HepG2 (cell line): ENCODE results near the gene COX14. TPM values are rescaled to one million over a fixed set of nuclear protein-coding genes. Genes with fewer than 3 reads are reported as not detected.

ENCODE experiments used
- GFI1 ChIP-seq: sonication (generic); formaldehyde crosslinking; IDR thresholded peaks from 2 replicates; pipeline ENCODE4 v1.5.0; 2020; ENCODE audit warnings: missing genetic modification reagents, mild to moderate bottlenecking, borderline replicate concordance
- IKZF1 ChIP-seq: fragments of 450-650 bp; IDR thresholded peaks from 2 replicates; pipeline ENCODE4 v1.7.1; 2016
- JDP2 ChIP-seq: sonication (generic); formaldehyde crosslinking; IDR thresholded peaks from 2 replicates; pipeline ENCODE4 v1.8.1; 2022; ENCODE audit warnings: missing genetic modification reagents, borderline replicate concordance
- KLF9 ChIP-seq: IDR thresholded peaks from 2 replicates; pipeline ENCODE4 v1.6.1; 2016; ENCODE audit warnings: low read depth
- MBD4 ChIP-seq: IDR thresholded peaks from 2 replicates; pipeline ENCODE4 v1.6.1; 2012; ENCODE audit warnings: low read length, inconsistent platforms, borderline replicate concordance
- MXI1 ChIP-seq: IDR thresholded peaks from 3 replicates; pipeline ENCODE4 v1.6.1; 2012; ENCODE audit warnings: low read depth, low read length, inconsistent platforms, borderline replicate concordance
- NFE2 ChIP-seq: sonication (generic); formaldehyde crosslinking; IDR thresholded peaks from 2 replicates; pipeline ENCODE4 v1.4.0; 2020; ENCODE audit warnings: missing genetic modification reagents
- NFE2L2 ChIP-seq: fragments of 150-350 bp; IDR thresholded peaks from 2 replicates; pipeline ENCODE4 v1.6.1; 2014; ENCODE audit warnings: low read length
- POLR2A ChIP-seq, 2 experiments: IDR thresholded peaks; 2 replicates each; pipeline ENCODE4 v1.6.1; 2011; ENCODE audit warnings: low read depth in 2 of 2, low read length in 2 of 2, mild to moderate bottlenecking in 1 of 2, moderate library complexity in 1 of 2; ENCODE audit not compliant: insufficient read depth in 1 of 2
- RARA ChIP-seq: IDR thresholded peaks from 2 replicates; pipeline ENCODE4 v1.6.1; 2016; ENCODE audit warnings: missing genetic modification reagents, missing compliant biosample characterization
- REXO4 ChIP-seq: sonication (generic); formaldehyde crosslinking; IDR thresholded peaks from 2 replicates; pipeline ENCODE4 v1.8.0; 2022; ENCODE audit warnings: missing genetic modification reagents, mild to moderate bottlenecking, borderline replicate concordance
- RFX5 ChIP-seq: IDR thresholded peaks from 2 replicates; pipeline ENCODE4 v1.6.1; 2011; ENCODE audit warnings: low read depth, low read length, improper control_type of control experiment
- SRSF4 ChIP-seq: fragments of 200-400 bp; formaldehyde crosslinking; IDR thresholded peaks from one replicate; pipeline ENCODE4 v1.6.1; 2018; ENCODE audit warnings: mild to moderate bottlenecking, low read depth, low read length, moderate library complexity; ENCODE audit not compliant: poor library complexity, severe bottlenecking
- STAG1 ChIP-seq: sonication (generic); formaldehyde crosslinking; IDR thresholded peaks from 2 replicates; pipeline ENCODE4 v1.4.0; 2020; ENCODE audit warnings: missing genetic modification reagents
- ZNF230 ChIP-seq: sonication (generic); formaldehyde crosslinking; IDR thresholded peaks from 2 replicates; pipeline ENCODE4 v1.4.0; 2020; ENCODE audit warnings: mild to moderate bottlenecking, missing genetic modification reagents
- ZNF30 ChIP-seq: sonication (generic); formaldehyde crosslinking; IDR thresholded peaks from 2 replicates; pipeline ENCODE4 v1.5.0; 2020; ENCODE audit warnings: mild to moderate bottlenecking, missing genetic modification reagents
- polyA plus RNA-seq, 8 experiments: library from polyadenylated mRNA; depleted of rRNA in 3 of 8; stranded (reverse) in 7 of 8; unstranded in 1 of 8; fragments of >200 nt; fragmentation: Illumina TruSeq in 4 of 8; extraction: Trizol in 4 of 8; gene quantifications; 2 replicates each; pipeline versions ENCODE4 v1.2.1 to v1.2.3, GENCODE V29; 2011 to 2016; ENCODE audit warnings: low read depth in 4 of 8, missing spikeins in 1 of 8, mixed read lengths in 1 of 8; ENCODE audit not compliant: insufficient read depth in 1 of 8
- total RNA-seq, 5 experiments: library from RNA; depleted of rRNA; stranded (reverse); fragments of >200 nt; fragmentation: Illumina TruSeq; extraction: Trizol; gene quantifications; 2 replicates each; pipeline ENCODE4 v1.2.3, GENCODE V29; 2016; ENCODE audit warnings: low read depth in 1 of 5
- TF ChIP-seq, protein P1 (sequence below): sonication (generic); formaldehyde crosslinking; IDR thresholded peaks from one replicate; pipeline ENCODE4 v1.5.1; 2020; ENCODE audit warnings: mild to moderate bottlenecking, missing genetic modification reagents; ENCODE audit errors: not compliant biosample characterization
- TF ChIP-seq, protein P2 (sequence below): IDR thresholded peaks from 2 replicates; pipeline ENCODE4 v1.6.1; 2016; ENCODE audit warnings: mild to moderate bottlenecking, missing biosample characterization, missing genetic modification reagents
- TF ChIP-seq, protein P3 (sequence below): sonication (generic); formaldehyde crosslinking; IDR thresholded peaks from 2 replicates; pipeline ENCODE4 v1.9.0; 2021; ENCODE audit warnings: missing genetic modification reagents, borderline replicate concordance

COX14 gene
- total and polyA plus RNA-seq, 2 of the 13 experiments (the other 11 are each of a cell fraction or from before 2014, with no cell fraction given) = 53.0 to 71.6 TPM

DNA sequence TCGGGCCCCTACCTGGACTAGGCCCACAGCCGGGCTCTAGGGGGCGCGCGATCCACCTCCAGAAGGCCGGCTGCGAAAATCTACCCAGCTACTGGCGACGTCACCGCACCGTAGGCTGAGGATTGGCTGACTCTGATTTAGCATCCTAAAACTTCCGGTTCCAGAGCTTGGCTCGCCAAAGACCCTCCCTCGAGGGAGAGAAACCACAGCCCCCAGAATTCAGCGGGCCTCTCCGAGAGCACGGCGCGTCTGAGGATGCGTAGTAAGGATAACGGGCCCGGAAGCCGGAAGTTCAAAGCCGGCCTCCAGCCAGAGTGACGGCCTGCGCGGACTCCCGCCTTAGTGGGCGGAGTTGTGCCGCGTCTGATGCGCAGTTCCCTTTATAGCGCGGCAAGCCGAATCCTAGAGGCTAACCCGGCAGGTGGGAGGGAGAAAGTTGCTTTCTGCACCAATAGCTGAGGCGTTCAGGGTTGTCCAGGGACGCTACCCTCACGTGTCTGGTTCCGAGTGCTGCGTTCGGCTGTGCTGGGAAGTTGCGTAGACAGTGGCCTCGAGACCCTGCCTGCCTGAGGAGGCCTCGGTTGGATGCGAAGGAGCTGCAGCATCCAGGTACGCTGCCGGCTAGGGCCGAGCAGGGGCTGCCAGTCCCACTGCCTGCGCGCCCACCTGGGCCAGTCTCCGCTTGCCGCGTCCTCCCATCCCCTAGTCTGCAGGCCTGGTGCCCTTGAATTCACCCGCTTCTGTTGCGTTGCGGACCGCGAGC is at the start of gene COX14 (continued):
- TF ChIP-seq, protein P1, sequence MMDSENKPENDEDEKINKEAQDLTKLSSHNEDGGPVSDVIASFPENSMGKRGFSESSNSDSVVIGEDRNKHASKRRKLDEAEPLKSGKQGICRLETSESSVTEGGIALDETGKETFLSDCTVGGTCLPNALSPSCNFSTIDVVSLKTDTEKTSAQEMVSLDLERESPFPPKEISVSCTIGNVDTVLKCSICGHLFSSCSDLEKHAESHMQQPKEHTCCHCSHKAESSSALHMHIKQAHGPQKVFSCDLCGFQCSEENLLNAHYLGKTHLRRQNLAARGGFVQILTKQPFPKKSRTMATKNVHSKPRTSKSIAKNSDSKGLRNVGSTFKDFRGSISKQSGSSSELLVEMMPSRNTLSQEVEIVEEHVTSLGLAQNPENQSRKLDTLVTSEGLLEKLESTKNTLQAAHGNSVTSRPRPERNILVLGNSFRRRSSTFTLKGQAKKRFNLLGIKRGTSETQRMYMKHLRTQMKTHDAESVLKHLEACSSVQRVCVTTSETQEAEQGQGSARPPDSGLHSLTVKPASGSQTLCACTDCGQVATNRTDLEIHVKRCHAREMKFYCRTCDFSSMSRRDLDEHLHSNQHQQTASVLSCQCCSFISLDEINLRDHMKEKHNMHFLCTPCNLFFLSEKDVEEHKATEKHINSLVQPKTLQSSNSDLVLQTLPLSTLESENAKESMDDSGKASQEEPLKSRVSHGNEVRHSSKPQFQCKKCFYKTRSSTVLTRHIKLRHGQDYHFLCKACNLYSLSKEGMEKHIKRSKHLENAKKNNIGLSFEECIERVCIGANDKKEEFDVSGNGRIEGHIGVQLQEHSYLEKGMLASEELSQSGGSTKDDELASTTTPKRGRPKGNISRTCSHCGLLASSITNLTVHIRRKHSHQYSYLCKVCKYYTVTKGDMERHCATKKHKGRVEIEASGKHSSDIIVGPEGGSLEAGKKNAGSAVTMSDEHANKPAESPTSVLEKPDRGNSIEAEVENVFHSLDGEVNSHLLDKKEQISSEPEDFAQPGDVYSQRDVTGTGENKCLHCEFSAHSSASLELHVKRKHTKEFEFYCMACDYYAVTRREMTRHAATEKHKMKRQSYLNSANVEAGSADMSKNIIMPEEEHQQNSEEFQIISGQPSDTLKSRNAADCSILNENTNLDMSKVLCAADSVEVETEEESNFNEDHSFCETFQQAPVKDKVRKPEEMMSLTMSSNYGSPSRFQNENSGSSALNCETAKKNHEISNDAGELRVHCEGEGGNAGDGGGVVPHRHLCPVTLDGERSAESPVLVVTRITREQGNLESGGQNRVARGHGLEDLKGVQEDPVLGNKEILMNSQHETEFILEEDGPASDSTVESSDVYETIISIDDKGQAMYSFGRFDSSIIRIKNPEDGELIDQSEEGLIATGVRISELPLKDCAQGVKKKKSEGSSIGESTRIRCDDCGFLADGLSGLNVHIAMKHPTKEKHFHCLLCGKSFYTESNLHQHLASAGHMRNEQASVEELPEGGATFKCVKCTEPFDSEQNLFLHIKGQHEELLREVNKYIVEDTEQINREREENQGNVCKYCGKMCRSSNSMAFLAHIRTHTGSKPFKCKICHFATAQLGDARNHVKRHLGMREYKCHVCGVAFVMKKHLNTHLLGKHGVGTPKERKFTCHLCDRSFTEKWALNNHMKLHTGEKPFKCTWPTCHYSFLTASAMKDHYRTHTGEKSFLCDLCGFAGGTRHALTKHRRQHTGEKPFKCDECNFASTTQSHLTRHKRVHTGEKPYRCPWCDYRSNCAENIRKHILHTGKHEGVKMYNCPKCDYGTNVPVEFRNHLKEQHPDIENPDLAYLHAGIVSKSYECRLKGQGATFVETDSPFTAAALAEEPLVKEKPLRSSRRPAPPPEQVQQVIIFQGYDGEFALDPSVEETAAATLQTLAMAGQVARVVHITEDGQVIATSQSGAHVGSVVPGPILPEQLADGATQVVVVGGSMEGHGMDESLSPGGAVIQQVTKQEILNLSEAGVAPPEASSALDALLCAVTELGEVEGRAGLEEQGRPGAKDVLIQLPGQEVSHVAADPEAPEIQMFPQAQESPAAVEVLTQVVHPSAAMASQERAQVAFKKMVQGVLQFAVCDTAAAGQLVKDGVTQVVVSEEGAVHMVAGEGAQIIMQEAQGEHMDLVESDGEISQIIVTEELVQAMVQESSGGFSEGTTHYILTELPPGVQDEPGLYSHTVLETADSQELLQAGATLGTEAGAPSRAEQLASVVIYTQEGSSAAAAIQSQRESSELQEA (CRISPR knock-in tag) = peak; percentile 38
- TF ChIP-seq JDP2 (CRISPR knock-in tag) = no peak
- TF ChIP-seq, protein P2, sequence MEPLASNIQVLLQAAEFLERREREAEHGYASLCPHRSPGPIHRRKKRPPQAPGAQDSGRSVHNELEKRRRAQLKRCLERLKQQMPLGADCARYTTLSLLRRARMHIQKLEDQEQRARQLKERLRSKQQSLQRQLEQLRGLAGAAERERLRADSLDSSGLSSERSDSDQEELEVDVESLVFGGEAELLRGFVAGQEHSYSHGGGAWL (CRISPR knock-in tag) = peak; percentile 85; the same call in 1 of the 2 replicates
- no peak for TF ChIP-seq REXO4
- no peak for TF ChIP-seq MBD4
- no peak for TF ChIP-seq RARA (CRISPR knock-in tag)
- no peak for TF ChIP-seq ZNF230
- no peak for TF ChIP-seq ZNF30
- TF ChIP-seq, protein P3, sequence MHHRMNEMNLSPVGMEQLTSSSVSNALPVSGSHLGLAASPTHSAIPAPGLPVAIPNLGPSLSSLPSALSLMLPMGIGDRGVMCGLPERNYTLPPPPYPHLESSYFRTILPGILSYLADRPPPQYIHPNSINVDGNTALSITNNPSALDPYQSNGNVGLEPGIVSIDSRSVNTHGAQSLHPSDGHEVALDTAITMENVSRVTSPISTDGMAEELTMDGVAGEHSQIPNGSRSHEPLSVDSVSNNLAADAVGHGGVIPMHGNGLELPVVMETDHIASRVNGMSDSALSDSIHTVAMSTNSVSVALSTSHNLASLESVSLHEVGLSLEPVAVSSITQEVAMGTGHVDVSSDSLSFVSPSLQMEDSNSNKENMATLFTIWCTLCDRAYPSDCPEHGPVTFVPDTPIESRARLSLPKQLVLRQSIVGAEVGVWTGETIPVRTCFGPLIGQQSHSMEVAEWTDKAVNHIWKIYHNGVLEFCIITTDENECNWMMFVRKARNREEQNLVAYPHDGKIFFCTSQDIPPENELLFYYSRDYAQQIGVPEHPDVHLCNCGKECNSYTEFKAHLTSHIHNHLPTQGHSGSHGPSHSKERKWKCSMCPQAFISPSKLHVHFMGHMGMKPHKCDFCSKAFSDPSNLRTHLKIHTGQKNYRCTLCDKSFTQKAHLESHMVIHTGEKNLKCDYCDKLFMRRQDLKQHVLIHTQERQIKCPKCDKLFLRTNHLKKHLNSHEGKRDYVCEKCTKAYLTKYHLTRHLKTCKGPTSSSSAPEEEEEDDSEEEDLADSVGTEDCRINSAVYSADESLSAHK (CRISPR knock-in tag) = no peak
- peak; percentile 100 for TF ChIP-seq RFX5
- no peak for TF ChIP-seq SRSF4
- TF ChIP-seq STAG1 (CRISPR knock-in tag) = peak; percentile 29
- no peak for TF ChIP-seq KLF9 (CRISPR knock-in tag)
- no peak for TF ChIP-seq IKZF1
- no peak for TF ChIP-seq NFE2L2
- TF ChIP-seq POLR2A (IDR thresholded peaks at IDR 0.05; ENCODE audit: insufficient read depth in 1 of 2, low read depth in 2 of 2, low read length in 2 of 2) = peak in 1 of 2 experiments; percentile 97; a peak in 2 of 4 replicates
- no peak for TF ChIP-seq NFE2
- TF ChIP-seq GFI1 (CRISPR knock-in tag) = no peak
- TF ChIP-seq MXI1 = peak; percentile 89; the same call in 2 of the 3 replicates
